GM21360 (cell line): Measurements from ENCODE around the gene EMD.
"Not testable (repeated sequence)": the region's sequence is repeated elsewhere in the genome, so short reads cannot be mapped to it uniquely, and the experiment has no call there.

ENCODE experiments used
- ATAC-seq: cut with Tn5 transposase; IDR thresholded peaks from one replicate; pipeline ENCODE4 v1.9.1; 2021; ENCODE audit warnings: mild to moderate bottlenecking, moderate library complexity; ENCODE audit not compliant: unreplicated experiment

The EMD gene

GRCh38 chrX:154389812-154390747, 11.0 kb downstream of the EMD start:
- ATAC-seq, result peak; percentile 65

- ATAC-seq, result not testable (repeated sequence)
Measured at GRCh38 chrX:154396363-154396762, 17.3 kb downstream of the EMD start.

DNA sequence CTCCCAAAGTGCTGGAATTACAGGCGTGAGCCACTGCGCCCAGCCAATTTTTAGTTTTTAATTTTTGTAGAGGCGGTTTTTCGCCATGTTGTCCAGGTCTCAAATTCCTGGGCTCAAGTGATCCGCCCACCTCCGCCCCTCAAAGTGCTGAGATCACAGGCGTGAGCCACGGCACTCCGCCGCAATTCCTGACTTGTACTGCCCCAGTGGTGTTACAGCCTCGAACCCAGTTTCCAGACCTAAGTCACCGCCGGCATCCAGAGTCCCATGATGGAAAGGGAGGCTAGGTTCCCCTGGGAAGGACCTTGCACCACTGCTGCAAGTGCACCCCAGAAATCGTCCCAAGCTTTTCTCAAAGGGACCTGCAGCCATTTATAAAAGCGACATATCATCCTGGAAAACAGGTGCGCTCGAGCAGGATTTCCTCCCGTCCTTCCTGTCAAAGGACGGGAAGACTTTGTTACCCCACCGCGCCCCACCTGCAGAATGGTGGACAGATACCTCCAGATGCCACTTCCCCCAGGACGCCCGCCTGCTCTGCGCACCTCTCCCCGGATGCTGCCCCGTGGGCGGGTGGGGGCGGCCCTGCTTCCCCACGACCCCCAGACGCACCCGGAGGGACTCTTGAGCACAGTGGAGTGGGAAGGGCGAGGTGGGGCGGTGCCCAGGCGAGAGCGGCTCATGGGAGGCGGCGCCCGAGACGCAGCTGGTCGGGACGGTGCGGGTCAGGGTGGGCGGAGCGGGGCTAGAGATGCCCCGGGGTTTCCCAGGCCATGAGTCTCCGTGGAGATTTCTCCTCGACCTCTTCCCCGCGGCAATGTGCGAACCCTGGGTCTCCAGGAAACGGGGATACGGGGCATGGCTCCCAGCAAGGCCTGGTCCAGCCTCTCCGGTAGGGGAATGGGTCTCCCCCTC, 18.1 kb downstream of the EMD start:
- peak; percentile 37 for ATAC-seq

- peak; percentile 74 for ATAC-seq
Measured at GRCh38 chrX:154397888-154398667, 19.0 kb downstream of the EMD start, which contains the start of gene RPL10. TSS of gene RPL10 (plus strand) at chrX:154398377. CDS start at chrX:154398520, 143 bp downstream.

GRCh38 chrX:154398668-154399526, 19.8 kb downstream of the EMD start:
- ATAC-seq, result peak; percentile 28

DNA sequence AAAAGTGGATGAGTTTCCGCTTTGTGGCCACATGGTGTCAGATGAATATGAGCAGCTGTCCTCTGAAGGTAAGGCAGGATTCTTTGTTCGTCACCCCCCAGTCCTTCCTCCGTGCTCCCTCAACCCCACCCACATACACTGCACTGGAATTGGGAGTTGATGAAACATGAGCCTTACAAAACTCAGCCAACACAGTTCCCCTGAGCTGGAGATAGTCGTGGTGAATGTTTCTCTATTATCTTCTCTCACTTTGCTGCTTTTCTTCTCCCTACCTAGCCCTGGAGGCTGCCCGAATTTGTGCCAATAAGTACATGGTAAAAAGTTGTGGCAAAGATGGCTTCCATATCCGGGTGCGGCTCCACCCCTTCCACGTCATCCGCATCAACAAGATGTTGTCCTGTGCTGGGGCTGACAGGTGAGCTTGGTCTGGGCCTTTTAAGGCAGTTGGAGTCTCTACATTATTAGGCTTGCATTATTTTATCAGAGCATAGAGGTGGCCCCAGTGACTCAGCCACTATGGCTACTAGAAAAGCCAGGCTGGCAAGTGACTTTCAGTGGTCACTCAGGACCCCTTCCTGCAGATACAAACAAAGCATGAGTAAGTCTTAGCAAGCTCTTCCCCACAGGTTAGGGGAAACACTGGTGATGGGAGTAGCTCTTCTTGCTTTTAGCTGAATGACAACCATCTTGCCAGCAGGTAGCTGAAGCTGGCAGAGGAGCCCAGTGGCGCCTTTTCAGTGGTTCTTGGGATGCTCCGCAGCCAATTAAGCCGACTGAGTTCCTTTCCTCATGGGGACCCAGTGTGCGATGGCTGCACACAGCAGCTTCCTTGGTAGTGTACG, 20.7 kb downstream of the EMD start:
- ATAC-seq, result no peak

DNA sequence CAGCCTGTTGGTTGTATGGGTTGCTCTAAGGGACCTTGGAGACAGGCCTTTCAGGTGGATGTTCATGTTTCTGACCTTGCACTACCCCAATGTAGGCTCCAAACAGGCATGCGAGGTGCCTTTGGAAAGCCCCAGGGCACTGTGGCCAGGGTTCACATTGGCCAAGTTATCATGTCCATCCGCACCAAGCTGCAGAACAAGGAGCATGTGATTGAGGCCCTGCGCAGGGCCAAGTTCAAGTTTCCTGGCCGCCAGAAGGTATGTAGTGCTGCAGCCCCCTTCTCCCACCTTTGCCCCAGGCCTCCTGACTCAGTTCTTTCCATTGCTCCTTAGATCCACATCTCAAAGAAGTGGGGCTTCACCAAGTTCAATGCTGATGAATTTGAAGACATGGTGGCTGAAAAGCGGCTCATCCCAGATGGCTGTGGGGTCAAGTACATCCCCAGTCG, 21.3 kb downstream of the EMD start:
- ATAC-seq, result not testable (repeated sequence)

DNA sequence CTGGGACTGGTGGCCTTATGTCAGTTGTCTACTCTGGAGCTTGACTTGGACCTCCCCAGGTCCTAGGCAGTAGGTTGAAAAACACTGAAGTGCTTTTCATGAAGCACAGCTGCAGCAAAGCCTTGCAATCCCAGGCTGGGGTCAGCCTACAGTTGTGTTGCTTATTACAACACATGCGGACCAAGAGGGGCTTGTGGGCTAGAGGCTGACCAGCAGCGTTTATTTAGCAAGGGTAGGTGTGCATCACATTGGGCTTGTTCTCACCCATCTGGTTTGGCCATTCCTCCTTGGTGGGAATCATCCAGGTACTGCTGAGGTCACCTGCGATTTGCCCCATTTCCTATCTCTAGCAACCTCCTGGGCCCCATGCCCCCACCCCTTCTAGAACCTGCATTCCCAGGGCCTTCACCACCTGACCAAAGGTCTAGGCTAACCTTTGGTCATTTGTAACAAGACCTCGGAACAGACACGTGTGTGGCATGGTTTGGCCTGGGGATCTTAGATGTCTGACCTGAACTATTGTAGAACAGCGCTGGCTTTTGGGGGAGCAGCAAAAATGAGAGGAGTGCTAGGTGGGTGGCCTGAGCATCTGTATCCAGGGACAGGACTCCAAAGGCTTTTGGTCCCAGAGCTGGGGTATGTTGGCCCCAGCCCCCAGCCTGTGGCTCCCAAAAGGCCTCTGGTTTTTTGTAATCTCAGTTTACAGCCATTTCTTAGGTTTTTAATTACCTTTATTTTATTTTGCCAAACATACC, 22.1 kb downstream of the EMD start:
- ATAC-seq, result no peak

GRCh38 chrX:154401918-154402621, 23.0 kb downstream of the EMD start:
- ATAC-seq, result no peak

- ATAC-seq, result no peak
Measured at GRCh38 chrX:154402622-154403127, 23.6 kb downstream of the EMD start.

- ATAC-seq, result no peak
Measured at GRCh38 chrX:154403192-154403591, 24.1 kb downstream of the EMD start.

GRCh38 chrX:154403858-154404257, 24.8 kb downstream of the EMD start:
- no peak for ATAC-seq

DNA sequence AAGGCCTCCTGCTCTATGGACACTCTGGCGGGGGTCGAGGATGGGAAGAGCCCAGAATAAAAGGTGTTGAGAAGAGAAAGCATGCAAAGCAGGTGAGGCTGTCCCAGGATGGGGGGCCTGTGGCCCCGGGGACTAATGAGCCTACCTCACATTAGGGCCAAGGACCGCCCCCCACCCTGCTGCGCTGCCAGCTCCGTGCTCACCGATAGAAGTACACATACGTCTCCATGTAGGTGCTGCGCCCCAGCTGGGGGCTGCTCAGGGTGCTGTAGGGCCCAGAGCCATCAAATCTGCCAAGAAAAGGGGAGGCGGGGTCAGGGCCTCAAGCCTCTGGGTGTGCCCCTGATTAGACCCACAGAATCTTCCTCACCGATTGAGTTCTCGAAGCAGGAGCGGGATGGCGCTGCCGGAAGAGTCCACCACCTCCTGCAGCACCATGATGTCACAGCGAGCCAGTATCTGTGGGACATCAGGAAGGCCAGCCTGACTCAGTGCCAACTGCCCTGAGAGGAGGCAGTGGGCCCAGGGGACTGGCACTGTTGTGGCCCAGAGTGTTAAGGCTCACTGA, 25.6 kb downstream of the EMD start:
- no peak for ATAC-seq

GRCh38 chrX:154408659-154409221, 29.6 kb downstream of the EMD start:
- ATAC-seq, result no peak

- no peak for ATAC-seq
Measured at GRCh38 chrX:154409222-154409871, 30.3 kb downstream of the EMD start, which contains the start of gene DNASE1L1. TSS of gene DNASE1L1 (minus strand) at chrX:154409254. CDS start at chrX:154405568, 3,686 bp downstream.

DNA sequence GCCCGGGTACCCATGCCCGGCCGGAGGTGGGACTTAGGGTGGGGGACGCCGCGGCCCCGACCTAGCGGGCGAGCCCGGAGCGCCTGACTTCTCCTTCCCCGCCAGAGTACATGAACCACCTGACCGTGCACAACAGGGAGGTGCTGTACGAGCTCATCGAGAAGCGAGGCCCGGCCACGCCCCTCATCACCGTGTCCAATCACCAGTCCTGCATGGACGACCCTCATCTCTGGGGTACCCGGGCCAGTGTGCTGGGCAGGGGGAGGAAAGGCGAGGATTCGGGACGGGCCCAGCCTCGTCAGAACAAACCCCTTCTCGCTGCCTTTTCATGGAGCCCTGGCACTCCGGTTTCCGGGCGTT, 32.9 kb downstream of the EMD start:
- ATAC-seq, result peak; percentile 40
